C1 segment of cervical spinal cord (tissue), 14 donors: ENCODE data around the gene EXOSC2.

Experiments
- DNase-seq, 14 donors: peaks; one replicate each; lab custom pipeline; 2025; lab: John Stamatoyannopoulos, UW

EXOSC2 gene

DNA sequence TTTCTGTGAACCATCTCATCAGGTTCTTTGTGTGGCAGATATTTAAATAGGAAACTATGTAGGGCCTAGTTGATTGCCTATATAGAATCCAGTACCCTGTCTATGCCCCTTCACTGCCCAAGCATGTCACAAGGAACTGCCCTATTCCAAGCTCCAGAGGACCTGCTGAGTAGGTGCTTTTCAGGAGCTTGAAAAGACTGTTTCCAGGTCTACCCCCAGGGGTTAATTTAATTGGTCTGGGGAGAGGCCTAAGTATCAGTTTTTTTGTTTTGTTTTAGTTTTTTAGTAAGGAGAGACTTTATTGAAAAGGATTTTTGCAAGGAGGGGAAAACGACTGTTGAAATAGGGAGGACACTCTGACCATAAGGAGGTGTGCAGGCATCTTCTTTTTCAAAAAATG is 43.3 kb downstream of the EXOSC2 start:
- no peak for DNase-seq

DNA sequence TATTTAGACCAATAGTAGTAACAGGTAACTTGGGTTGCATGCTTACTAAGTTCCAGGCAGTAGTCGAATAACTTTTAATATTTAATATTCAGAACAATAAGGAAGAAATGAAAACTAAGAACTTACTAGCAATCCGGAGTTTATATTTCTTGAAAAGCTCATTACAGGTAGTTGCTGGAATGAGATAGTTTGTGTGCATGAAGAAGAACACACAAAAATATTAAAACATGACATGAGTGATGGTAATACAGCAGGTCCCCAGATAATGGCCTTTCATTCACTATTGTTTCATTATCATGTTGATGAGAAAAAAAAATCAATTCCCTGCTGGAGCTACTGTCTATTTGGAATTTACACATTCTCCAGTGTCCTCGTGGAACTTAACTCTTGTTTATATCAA is 44.7 kb downstream of the EXOSC2 start:
- DNase-seq, result no peak

DNA sequence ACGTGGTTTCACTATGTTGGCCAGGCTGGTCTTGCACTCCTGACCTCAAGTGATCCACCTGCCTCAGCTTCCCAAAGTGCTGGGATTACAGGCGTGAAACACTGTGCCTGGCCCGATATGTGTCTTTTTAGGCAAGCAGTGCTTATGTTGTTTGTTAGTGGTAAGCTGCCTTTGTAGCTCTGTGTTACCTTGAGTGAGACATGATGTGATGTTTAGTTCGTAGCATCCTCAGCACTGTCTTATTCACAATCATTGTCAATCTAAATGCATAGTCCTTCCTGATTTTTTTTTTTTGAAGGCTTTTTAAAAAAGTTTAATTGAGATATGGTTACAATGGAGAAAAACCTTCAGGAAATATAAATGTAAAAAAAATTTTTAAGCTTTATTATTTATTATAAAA is 45.5 kb downstream of the EXOSC2 start:
- no peak for DNase-seq

DNA sequence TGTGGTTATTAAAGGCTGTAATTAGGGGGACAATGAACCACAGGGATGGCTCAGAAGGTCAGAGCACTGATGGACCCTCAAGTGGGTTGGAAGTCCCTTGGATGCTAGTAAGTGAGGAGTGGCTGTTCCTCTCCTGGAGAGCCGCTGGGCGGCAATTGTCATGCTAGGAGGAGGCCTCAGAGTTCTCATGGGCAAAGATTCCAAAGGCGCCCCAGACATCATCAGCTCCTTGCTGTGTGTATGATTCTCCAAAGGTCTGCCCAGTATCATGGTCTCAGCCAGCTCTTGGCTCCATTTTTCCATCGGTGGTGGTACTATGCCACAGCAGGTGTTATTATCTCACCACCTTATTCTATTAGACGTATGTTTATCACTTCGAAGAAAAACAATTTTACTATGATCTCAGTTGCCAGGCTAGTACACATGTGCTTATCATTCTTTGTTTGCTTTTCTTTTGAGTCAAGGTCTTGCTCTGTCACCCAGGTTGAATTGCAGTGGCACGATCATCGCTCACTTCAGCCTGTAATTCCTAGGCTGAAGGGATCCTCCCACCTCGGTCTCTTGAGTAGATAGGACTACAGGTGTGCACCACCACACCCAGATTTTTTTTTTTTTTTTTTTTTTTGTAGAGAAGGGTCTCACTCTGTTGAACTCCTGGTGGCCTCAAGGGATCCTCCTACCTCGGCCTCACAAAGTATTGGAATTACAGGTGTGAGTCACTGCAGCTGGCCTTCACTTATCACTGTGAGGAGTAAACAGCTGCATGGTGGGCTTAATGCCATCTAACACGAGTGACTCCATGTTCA is 46.8 kb downstream of the EXOSC2 start:
- DNase-seq, result no peak

DNA sequence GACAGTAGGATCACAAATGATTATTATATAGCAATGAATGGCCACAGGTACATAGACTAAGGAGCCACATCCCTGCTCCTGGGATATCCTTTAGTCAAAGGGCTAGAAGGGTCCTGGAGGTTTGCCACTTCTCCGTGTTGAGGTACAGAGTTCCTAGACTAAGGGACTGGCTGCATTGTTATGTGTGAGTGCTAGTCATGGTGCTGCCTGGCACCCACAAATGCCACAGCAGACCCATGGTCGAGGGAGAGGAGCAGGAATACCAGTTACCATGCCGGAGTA is 47.4 kb downstream of the EXOSC2 start:
- DNase-seq, result no peak

DNA sequence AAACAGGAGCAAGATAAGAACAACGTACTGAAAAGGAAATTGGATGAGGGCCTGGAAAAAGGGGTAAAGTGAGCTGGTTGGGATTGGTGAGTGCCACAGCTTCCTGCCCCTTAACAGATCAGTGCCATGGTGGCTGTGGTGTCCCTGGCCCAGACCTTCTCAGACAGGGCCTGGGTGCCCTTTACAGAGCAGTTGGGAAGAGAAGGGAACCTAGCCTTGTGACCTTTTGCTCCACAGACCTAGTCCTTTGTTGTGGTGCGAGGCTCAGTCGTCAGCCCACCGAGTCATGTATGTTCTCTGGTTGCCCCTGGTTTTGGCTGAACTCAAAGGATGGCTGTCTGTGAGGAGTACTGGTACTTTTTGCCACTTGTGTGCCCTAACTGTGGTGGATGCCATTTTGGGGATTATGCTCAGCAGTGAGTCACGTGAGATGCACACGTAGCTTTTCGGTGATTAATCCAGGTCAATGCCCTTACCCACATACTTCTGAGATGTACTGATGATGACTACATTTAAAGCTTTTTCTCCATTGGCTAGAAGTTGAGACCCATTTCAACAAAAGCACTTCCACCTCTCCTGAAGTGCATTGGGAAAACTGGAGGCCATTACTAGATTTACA is 48.4 kb downstream of the EXOSC2 start:
- DNase-seq, result no peak

DNA sequence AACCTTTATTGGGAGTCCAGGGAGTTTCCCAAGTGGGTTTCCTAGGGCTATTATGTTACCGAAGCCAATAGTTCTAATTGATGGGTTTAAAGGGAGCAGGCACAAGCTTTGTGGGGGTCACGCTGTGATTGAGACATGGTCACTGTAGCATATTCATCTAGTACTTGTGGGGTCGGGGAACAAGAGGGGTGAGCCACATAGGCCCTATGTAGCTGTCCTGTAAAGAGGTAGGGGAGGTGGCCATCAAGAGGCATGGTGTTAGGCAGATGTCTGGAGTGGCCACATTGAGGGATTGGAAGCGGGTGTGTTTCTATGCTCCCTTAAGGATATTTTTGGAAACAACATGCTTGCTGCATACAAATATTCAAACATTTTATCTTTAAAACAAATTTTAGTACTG is 50.1 kb downstream of the EXOSC2 start:
- no peak for DNase-seq

DNA sequence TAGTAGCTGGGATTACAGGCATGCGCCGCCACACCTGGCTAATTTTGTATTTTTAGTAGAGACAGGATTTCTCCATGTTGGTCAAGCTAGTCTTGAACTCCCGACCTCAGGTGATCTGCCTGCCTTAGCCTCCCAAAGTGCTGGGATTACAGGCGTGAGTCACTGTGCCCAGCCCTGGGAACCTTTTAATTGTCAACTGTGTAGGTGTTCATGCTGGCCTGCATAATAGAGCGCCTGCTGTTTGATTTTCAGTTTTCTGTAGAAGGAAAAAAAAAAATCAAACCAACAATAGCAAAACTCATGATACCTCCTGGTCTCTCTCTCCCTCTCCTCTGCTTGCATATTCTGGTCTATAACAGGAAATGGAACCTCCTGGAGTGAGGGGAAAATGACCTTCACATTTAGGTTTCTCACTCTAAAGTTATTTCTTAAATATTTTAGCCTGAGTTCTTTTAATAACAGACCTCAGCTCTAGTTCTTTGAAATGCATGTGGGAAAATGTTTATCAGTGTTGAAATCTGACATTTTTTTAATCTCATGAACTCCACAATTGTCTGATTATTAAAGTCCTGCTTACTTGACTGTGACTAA is 51.7 kb downstream of the EXOSC2 start:
- no peak for DNase-seq

DNA sequence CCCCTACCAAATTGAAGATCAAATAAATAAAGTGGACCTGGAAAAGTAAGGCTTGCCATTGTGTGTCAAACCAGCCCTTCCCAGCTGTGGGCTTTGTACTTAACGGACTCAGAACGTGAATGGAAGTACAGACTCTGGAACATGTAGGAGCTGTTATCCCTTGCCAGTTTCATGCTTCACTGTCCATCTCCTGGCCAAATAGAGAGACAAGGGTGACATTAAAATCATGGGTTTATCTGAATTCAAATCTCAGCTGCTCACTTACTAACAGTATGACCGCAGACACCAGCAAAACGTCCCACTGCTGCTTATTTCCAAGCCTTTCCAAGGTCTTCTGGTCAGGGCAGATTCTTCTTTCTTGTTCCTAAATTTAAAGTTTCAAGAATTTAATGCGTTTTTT is 52.2 kb downstream of the EXOSC2 start:
- no peak for DNase-seq

DNA sequence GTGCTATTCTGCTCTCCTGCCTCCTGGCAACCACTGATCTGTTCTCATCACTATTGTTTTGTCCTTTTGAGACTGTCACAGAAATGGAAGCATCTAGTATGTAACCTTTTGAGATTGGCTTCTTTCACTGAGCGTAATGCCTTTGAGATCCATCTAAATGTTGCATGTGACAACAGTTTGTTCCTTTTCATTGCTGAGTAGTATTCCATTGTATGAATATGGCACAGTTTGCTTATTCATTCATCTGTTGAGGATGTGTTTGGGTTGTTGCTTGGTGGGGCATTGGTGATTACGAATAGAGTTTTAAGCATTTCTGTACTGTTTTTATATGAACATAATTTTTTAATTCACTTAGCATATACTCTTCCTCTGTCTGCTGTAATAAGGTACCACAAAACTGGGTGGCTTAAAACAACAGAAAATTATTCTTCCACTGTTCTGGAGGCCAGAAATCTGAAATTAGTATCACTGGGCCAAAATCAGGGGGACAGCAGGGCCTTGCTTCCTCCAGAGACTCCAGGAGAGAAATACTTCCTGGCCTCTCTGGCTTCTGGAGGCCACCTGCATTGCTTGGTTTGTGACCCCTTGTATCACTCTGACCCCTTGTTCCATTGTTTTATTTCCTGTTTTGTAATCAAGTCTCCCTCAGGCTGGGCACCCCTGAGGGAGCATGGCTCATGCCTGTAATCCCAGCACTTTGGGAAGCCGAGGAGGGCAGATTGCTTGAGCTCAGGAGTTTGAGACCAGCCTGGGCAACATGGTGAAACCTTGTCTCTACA is 53.0 kb downstream of the EXOSC2 start:
- no peak for DNase-seq

DNA sequence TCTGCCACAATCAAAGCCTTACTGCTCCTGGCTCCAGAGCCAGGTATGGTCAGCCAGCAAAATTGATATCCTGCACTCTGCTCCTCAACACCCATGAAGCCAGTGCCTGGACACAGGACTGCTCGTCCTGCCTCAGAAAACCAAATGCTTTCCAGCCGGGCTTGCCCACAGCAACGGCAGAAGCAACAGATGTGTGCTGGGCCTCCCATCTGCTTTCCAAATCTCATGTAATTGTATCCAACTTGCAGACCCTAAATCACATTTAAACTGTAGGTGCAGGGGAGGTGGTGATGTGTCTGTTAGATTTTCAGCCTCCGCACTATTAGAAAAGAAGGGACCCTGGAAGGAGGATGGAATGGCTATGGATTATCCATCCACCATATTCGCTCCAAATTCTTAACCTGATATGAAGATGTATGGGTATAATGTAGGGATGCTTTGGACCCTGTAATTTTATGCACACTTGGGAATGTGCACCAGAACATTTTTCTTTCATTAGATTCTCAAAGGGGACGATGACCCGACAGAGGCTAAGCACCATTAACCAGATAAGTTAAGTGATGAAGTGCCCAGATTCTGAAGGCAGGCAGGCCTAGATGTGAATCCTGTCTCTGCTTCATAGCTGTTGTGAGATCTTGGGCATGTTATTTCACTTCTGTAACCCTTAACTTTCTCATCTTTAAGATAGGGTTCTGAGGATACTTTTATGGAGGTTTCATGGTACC is 58.2 kb downstream of the EXOSC2 start:
- no peak for DNase-seq
